A673 (cell line): ENCODE data around the gene CNNM1. TPM values are rescaled to one million over a fixed set of nuclear protein-coding genes. Genes with fewer than 3 reads are reported as not detected.

Experiments
- BruUV-seq: library from RNA; stranded (reverse); fragments of 400-500 nt; replicated peaks from 2 replicates; lab custom pipeline; 2021; lab: Mats Ljungman, UMichigan
- CTCF ChIA-PET: fragments of 300-600 bp; sonication (Branson Sonifier 250); formaldehyde crosslinking; loops from one replicate; lab custom pipeline; 2022; ENCODE audit warnings: antibody characterized with exemption; lab: Charles Lee
- POLR2A ChIA-PET: fragments of 300-600 bp; sonication (Branson Sonifier 250); formaldehyde crosslinking; loops from one replicate; lab custom pipeline; 2022; ENCODE audit warnings: antibody characterized with exemption; ENCODE audit not compliant: low non-redundant PET; lab: Charles Lee
- DNase-seq: peaks from one replicate; pipeline ENCODE4 v3.0.0-alpha.2; 2015; ENCODE audit warnings: low spot score
- H3K27ac ChIP-seq: fragments of 200-600 bp; sonication (generic); 2 replicates; pipeline ENCODE4 v1.5.1; 2016; ENCODE audit warnings: mixed run types, low read depth, mild to moderate bottlenecking, mixed read lengths, antibody characterized with exemption, low read length; ENCODE audit not compliant: poor library complexity, severe bottlenecking
- H3K27me3 ChIP-seq: fragments of 200-600 bp; sonication (generic); replicated peaks from 2 replicates; pipeline ENCODE4 v1.6.1; 2017; ENCODE audit warnings: mixed run types, low read depth, mild to moderate bottlenecking, mixed read lengths, antibody characterized with exemption, low read length; ENCODE audit not compliant: insufficient read depth, poor library complexity
- H3K36me3 ChIP-seq: fragments of 200-600 bp; sonication (generic); 2 replicates; pipeline ENCODE4 v1.6.1; 2016; ENCODE audit warnings: mixed run types, mild to moderate bottlenecking, mixed read lengths, antibody characterized with exemption, low read length; ENCODE audit not compliant: insufficient read depth, poor library complexity, severe bottlenecking
- H3K4me1 ChIP-seq: fragments of 200-600 bp; sonication (generic); 2 replicates; pipeline ENCODE4 v1.6.1; 2017; ENCODE audit warnings: mixed run types, mild to moderate bottlenecking, mixed read lengths, antibody characterized with exemption, low read length; ENCODE audit not compliant: insufficient read depth, poor library complexity, severe bottlenecking
- H3K4me3 ChIP-seq: fragments of 200-600 bp; sonication (generic); 2 replicates; pipeline ENCODE4 v1.5.1; 2016; ENCODE audit warnings: low read depth, mixed run types, mild to moderate bottlenecking, mixed read lengths, low read length; ENCODE audit not compliant: poor library complexity, severe bottlenecking
- H3K9me3 ChIP-seq: fragments of 200-600 bp; sonication (generic); 2 replicates; pipeline ENCODE4 v1.6.1; 2016; ENCODE audit warnings: mixed run types, low read depth, mild to moderate bottlenecking, mixed read lengths, antibody characterized with exemption, low read length; ENCODE audit not compliant: poor library complexity, severe bottlenecking
- EZH2 ChIP-seq: fragments of 200-600 bp; sonication (generic); IDR thresholded peaks from 2 replicates; pipeline ENCODE4 v1.6.1; 2017; ENCODE audit warnings: borderline replicate concordance, low read depth, mild to moderate bottlenecking, mixed read lengths, antibody characterized with exemption, low read length; ENCODE audit not compliant: poor library complexity, severe bottlenecking
- intact Hi-C: fragments of 100-400 bp; cut with micrococcal nuclease; formaldehyde crosslinking; loops from one replicate; pipeline ENCODE4 v1.10.0; 2022; ENCODE audit not compliant: unreplicated experiment
- total RNA-seq: library from RNA; stranded (reverse); gene quantifications from 2 replicates; pipeline ENCODE4 v1.2.3, GENCODE V29; 2021
- TF ChIP-seq, protein P1 (sequence below): fragments of 300-800, 200-600 bp; sonication (generic); conservative IDR thresholded peaks from 2 replicates; pipeline ENCODE4 v1.5.1; 2017; ENCODE audit warnings: low read depth, mild to moderate bottlenecking, antibody characterized with exemption, low read length, moderate library complexity, mixed read lengths

The CNNM1 gene
- total RNA-seq, 1 experiment from 2014 or later = 0.73 TPM

DNA sequence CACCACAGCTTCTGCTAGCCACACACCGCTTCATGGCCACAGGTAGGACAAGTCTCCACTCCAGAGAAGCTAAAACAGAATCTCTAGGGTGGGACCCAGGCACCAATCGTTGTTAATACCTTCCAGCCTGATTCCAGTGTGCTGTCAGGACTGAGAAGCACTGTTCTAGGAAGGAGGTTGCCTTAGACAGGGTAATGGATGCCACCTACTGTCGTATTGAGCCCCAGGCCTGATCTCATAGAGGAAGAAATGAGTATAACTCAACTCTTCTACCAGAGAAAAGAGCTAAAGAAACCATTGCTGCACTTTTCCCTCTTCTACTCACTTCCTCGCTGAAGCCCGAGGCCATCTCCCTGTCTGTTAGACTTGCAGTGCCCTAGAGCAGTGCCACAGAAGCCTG is 31.8 kb downstream of the CNNM1 start:
- Histone ChIP-seq H3K27ac (no peak overlapping the region), H3K9me3 (no peaks in the 10 kb centered on the region), H3K4me3 (no peak overlapping the region), H3K4me1 (no peaks in the 10 kb centered on the region), H3K27me3 (peaks cover 6% of the 10 kb centered on the region), H3K36me3 (no peaks in the 10 kb centered on the region)
- TF ChIP-seq EZH2 = no peak
- TF ChIP-seq, protein P1, sequence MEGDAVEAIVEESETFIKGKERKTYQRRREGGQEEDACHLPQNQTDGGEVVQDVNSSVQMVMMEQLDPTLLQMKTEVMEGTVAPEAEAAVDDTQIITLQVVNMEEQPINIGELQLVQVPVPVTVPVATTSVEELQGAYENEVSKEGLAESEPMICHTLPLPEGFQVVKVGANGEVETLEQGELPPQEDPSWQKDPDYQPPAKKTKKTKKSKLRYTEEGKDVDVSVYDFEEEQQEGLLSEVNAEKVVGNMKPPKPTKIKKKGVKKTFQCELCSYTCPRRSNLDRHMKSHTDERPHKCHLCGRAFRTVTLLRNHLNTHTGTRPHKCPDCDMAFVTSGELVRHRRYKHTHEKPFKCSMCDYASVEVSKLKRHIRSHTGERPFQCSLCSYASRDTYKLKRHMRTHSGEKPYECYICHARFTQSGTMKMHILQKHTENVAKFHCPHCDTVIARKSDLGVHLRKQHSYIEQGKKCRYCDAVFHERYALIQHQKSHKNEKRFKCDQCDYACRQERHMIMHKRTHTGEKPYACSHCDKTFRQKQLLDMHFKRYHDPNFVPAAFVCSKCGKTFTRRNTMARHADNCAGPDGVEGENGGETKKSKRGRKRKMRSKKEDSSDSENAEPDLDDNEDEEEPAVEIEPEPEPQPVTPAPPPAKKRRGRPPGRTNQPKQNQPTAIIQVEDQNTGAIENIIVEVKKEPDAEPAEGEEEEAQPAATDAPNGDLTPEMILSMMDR = no peak
- no TSS peak for BruUV-seq
- no peak for DNase-seq
- ChIA-PET CTCF (no interaction called here), POLR2A (no interaction called here)
- intact Hi-C loops = loop anchor here (10.0 kb wide), 1 partner anchor 896 kb away; no protein-coding TSS in a partner anchor

DNA sequence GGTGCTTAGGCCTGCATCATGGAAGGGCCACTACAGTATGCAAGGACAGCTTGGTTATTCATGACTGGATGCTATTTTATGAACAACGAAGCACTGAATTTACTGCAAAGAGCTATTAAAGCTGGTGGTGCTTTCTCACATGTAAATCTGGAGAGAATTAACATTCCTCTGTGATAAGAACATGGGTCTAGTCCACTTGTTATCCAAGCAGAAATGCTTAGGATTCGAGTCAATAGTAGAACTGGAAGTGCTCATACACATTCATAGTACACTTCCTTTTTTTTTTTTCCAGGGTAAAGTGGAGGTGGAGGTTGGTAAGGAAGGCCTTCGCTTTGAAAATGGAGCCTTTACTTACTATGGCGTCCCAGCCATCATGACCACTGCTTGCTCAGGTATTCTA is 35.0 kb downstream of the CNNM1 start:
- Histone ChIP-seq H3K36me3 (no peaks in the 10 kb centered on the region), H3K27ac (no peak overlapping the region), H3K4me1 (no peaks in the 10 kb centered on the region), H3K27me3 (peaks cover 20% of the 10 kb centered on the region), H3K9me3 (no peaks in the 10 kb centered on the region), H3K4me3 (no peak overlapping the region)
- DNase-seq = no peak
- POLR2A ChIA-PET = no interaction called here
- intact Hi-C loops = loop anchor here (10.0 kb wide), 1 partner anchor 899 kb away; no protein-coding TSS in a partner anchor
- no TSS peak for BruUV-seq
- CTCF ChIA-PET = no interaction called here
- TF ChIP-seq, protein P1 = no peak
- TF ChIP-seq EZH2 = no peak

DNA sequence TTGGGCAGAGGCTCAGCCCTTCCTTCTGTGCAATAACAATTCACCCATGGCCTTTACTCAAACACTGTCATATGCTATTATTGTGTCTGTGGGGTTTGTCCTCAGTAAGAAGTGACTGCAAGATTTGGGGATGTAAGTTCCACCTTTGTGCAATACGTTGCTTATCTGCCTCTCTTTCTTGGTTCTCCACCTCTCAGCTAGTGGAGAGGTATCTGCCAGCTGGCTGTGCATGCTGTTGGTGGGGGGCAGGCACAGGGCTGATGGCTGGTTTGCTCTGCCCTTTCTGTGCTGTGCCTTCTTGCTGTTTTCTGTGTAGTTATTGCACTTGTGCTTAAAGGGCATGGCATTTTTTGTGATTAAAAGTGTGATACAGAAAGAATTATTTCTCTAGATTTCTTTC is 36.2 kb downstream of the CNNM1 start:
- Histone ChIP-seq H3K4me1 (no peaks in the 10 kb centered on the region), H3K27ac (no peak overlapping the region), H3K36me3 (no peaks in the 10 kb centered on the region), H3K27me3 (peaks cover 20% of the 10 kb centered on the region), H3K4me3 (no peak overlapping the region), H3K9me3 (no peaks in the 10 kb centered on the region)
- TF ChIP-seq, protein P1 = no peak
- TF ChIP-seq EZH2 = no peak
- CTCF ChIA-PET = no interaction called here
- no TSS peak for BruUV-seq
- POLR2A ChIA-PET = no interaction called here
- intact Hi-C loops = loop anchor here (10.0 kb wide), 1 partner anchor 901 kb away; no protein-coding TSS in a partner anchor
- DNase-seq = no peak
